Adrenal gland (tissue), 19 donors: ENCODE results near the gene UBE2E2. TPM values are rescaled to one million over a fixed set of nuclear protein-coding genes. Genes with fewer than 3 reads are reported as not detected.
A peak's percentile ranks its signal among the peaks of the same experiment; 100 is the strongest.

Experiments
- DNase-seq, 7 donors: peaks; one replicate each; pipeline ENCODE4 v3.0.0-alpha.2; 2019 to 2020
- H3K27ac ChIP-seq, 5 donors: fragments of 200-600 bp; sonication (generic) in 4 of 5; 1 replicate in 3 of 5; 2 replicates in 2 of 5; pipeline versions ENCODE4 v1.5.1 to v1.8.0; 2016 to 2020; ENCODE audit warnings: mild to moderate bottlenecking in 1 of 5
- H3K27me3 ChIP-seq: fragments of 200-600 bp; 2 replicates; pipeline ENCODE4 v1.8.0; 2021
- H3K36me3 ChIP-seq, 2 donors: fragments of 200-600 bp; replicated peaks in 1 of 2; 1 replicate in 1 of 2; 2 replicates in 1 of 2; pipeline versions ENCODE4 v1.5.1 to v1.8.0; 2018 to 2022
- H3K4me1 ChIP-seq, 2 donors: fragments of 200-600 bp; replicated peaks in 1 of 2; 1 replicate in 1 of 2; 2 replicates in 1 of 2; pipeline versions ENCODE4 v1.5.1 to v1.8.0; 2018 to 2021
- H3K4me3 ChIP-seq, 4 donors: fragments of 200-600 bp; sonication (generic) in 3 of 4; one replicate each; pipeline ENCODE4 v1.5.1; 2016 to 2018
- H3K9me3 ChIP-seq, 3 donors: fragments of 200-600 bp; sonication (generic) in 1 of 3; replicated peaks in 1 of 3; 1 replicate in 2 of 3; 2 replicates in 1 of 3; pipeline versions ENCODE4 v1.5.1 to v1.8.0; 2016 to 2021
- POLR2A ChIP-seq, 2 donors: fragments of 450-650 bp; IDR thresholded peaks; one replicate each; pipeline ENCODE4 v1.6.1; 2017; ENCODE audit warnings: antibody characterized with exemption in 2 of 2, mild to moderate bottlenecking in 2 of 2, moderate library complexity in 1 of 2
- WGBS, 4 donors: extraction: QIAGEN DNeasy Blood & Tissue Kit in 2 of 4; methylation state at CpG; one replicate each; pipeline versions ENCODE4 v1.1.5 to v1.1.7; 2013 to 2017; 5-methylcytosine and 5-hydroxymethylcytosine counted together
- intact Hi-C, 2 donors: fragments of 100-400 bp; cut with DNase I; formaldehyde crosslinking; loops; one replicate each; pipeline versions ENCODE4 v1.14.1 to v1.15.0; 2022 to 2023
- long read RNA-seq, 10 donors: library from polyadenylated mRNA in 3 of 10; unstranded in 2 of 10; stranded (forward) in 1 of 10; transcript quantifications; one replicate each; pipeline ENCODE4 v2.0.0 and lab custom pipeline, GENCODE V29; 2021 to 2026
- polyA plus RNA-seq, 3 donors: library from polyadenylated mRNA; stranded (reverse); fragments of 200-250 nt in 2 of 3; fragments of 350-450 nt in 1 of 3; fragmentation: Illumina TruSeq in 1 of 3; extraction: RNeasy Lipid Tissue Mini Kit (QIAGEN cat#74804) in 1 of 3; gene quantifications; one replicate each; pipeline ENCODE4 v1.2.3, GENCODE V29; 2013 to 2014
- total RNA-seq, 9 donors: library from RNA; depleted of rRNA in 4 of 9; stranded (reverse); fragments of >200 nt in 4 of 9; fragments of 120-200 nt in 1 of 9; fragmentation: NEBNext Ultra II Directional in 1 of 9; extraction: Animal tissue kit (Norgen Biotek cat#: 25700) in 1 of 9; gene quantifications; one replicate each; pipeline versions ENCODE4 v1.1.0 to v1.2.4, GENCODE V29; 2013 to 2023
- TF ChIP-seq, protein P1 (sequence below), 6 experiments: fragments of 450-650 bp in 4 of 6; fragments of 200-600 bp in 2 of 6; sonication (generic) in 1 of 6; IDR thresholded peaks; 1 replicate in 5 of 6; 2 replicates in 1 of 6; pipeline versions ENCODE4 v1.5.1 to v1.8.0; 2016 to 2021; ENCODE audit warnings: antibody characterized with exemption in 6 of 6, mild to moderate bottlenecking in 2 of 6, moderate library complexity in 1 of 6
- donor health status: healthy with polysubstance abuse.
- donor health status: Bipolar disorder and iron deficiency.
- donor health status: DM: yes; HTN: yes; CAD: no.
- donor health status: DM: no; HTN: no; CAD: no.
- donor health status: DM: no; HTN: no; CAD: no.
- donor health status: DM: yes; HTN: yes; CAD: no.

Gene UBE2E2
- 10 to 100 TPM; 12.0 to 29.6 (median 25.3) TPM for total RNA-seq
- polyA plus RNA-seq = 10 to 100 TPM in 2 of 3 donors, 1 to 10 TPM in 1; 9.3 to 19.6 (median 10.7) TPM
- long read RNA-seq, donor 1, partial matches to known transcripts = 21 of 21 reads
- long read RNA-seq, donor 1, other reads (novel, unspliced or antisense) = 0 of 21 reads
- long read RNA-seq, donor 2 = 0 reads
- long read RNA-seq, donor 3, partial matches to known transcripts = 21 of 21 reads
- long read RNA-seq, donor 3, other reads (novel, unspliced or antisense) = 0 of 21 reads
- long read RNA-seq, donor 4, partial matches to known transcripts = 0 of 1 reads
- long read RNA-seq, donor 4, other reads (novel, unspliced or antisense) = 1 of 1 reads
- long read RNA-seq, donor 5, partial matches to known transcripts = 2 of 3 reads
- long read RNA-seq, donor 5, other reads (novel, unspliced or antisense) = 0 of 3 reads
- long read RNA-seq, donor 6, partial matches to known transcripts = 1 of 1 reads
- long read RNA-seq, donor 6, other reads (novel, unspliced or antisense) = 0 of 1 reads
- long read RNA-seq, donor 7 = 0 reads
- long read RNA-seq, donor 8, partial matches to known transcripts = 18 of 18 reads
- long read RNA-seq, donor 8, other reads (novel, unspliced or antisense) = 0 of 18 reads
- long read RNA-seq, donor 9, partial matches to known transcripts = 6 of 6 reads
- long read RNA-seq, donor 9, other reads (novel, unspliced or antisense) = 0 of 6 reads
- long read RNA-seq, donor 10, partial matches to known transcripts = 13 of 13 reads
- long read RNA-seq, donor 10, other reads (novel, unspliced or antisense) = 0 of 13 reads

- TF ChIP-seq POLR2A (IDR thresholded peaks at IDR 0.05) = peak; percentile 66 to 67
- TF ChIP-seq, protein P1, sequence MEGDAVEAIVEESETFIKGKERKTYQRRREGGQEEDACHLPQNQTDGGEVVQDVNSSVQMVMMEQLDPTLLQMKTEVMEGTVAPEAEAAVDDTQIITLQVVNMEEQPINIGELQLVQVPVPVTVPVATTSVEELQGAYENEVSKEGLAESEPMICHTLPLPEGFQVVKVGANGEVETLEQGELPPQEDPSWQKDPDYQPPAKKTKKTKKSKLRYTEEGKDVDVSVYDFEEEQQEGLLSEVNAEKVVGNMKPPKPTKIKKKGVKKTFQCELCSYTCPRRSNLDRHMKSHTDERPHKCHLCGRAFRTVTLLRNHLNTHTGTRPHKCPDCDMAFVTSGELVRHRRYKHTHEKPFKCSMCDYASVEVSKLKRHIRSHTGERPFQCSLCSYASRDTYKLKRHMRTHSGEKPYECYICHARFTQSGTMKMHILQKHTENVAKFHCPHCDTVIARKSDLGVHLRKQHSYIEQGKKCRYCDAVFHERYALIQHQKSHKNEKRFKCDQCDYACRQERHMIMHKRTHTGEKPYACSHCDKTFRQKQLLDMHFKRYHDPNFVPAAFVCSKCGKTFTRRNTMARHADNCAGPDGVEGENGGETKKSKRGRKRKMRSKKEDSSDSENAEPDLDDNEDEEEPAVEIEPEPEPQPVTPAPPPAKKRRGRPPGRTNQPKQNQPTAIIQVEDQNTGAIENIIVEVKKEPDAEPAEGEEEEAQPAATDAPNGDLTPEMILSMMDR (IDR thresholded peaks at IDR 0.05) = no peak
- 0 to 4% (median 1%) methylated on average over 14 to 97 of the region's 101 CpGs for WGBS, 4 donors
- H3K27ac ChIP-seq = peak within 1 kb of the TSS in 4 of 5 donors; percentile 66 to 93 (median 72)
- intact Hi-C loops = no loop called here
- DNase-seq = peak; percentile 60 to 75 (median 73)
- peak within 1 kb of the TSS; percentile 71 to 86 (median 84) for H3K4me3 ChIP-seq
- no peaks in the 10 kb centered on the region for H3K36me3 ChIP-seq
- no peaks in the 10 kb centered on the region for H3K27me3 ChIP-seq
- no peaks in the 10 kb centered on the region for H3K9me3 ChIP-seq
- peaks cover 0 to 10% of the 10 kb centered on the region in 2 donors for H3K4me1 ChIP-seq
Measured at GRCh38 chr3:23202921-23203707, at the start of gene UBE2E2. Gene UBE2E2, plus strand, starts transcription at chr3:23203327.

DNA sequence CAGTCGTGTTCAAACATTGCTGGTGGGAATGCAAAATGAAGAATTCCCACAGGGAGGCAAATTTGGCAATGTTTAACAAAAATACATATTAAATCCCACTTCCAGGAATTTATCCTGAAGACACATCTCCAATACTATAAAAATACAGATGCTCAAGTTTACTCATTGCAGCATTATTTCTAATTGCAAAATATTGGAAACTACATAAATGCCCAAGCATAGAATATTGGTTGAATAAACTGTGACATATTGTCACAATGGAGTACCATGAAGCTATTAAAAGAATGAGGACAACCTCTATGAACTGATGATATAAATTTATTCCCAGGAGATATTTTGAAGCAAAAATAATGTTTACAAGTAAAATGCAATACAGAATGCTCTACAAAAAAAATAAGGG, 49.7 kb upstream of the UBE2E2 start:
- no peak for TF ChIP-seq POLR2A (IDR thresholded peaks at IDR 0.05)
- TF ChIP-seq, protein P1 (IDR thresholded peaks at IDR 0.05) = no peak
- Histone ChIP-seq H3K9me3 (no peaks in the 10 kb centered on the region), H3K27ac (no peak overlapping the region), H3K27me3 (no peaks in the 10 kb centered on the region), H3K36me3 (no peaks in the 10 kb centered on the region), H3K4me3 (no peak overlapping the region), H3K4me1 (no peaks in the 10 kb centered on the region)
- 29 to 57% (median 34%) methylated on average over 1 of the region's 1 CpG for WGBS, 4 donors
- intact Hi-C loops = no loop called here
- no peak for DNase-seq

DNA sequence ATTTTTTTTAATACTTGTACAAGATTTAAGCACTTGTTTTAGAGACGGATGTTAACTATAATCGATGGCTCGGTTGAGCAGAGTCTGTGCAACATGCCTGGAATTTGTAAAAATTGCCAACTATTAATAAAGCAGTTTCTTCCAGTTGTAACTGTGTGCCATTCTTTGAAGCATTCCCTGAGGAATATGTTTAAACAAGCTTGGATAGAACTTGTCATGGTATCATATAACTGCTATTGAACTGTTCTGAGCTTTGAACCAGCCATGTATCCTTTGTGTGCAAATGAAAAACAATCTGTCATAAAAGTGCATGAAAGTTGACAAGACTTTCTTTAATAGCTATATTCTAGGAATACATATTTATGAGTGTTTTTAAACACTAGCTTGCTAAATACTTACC, 45.8 kb upstream of the UBE2E2 start:
- TF ChIP-seq, protein P1 (IDR thresholded peaks at IDR 0.05) = no peak
- TF ChIP-seq POLR2A (IDR thresholded peaks at IDR 0.05) = no peak
- 61 to 74% (median 72%) methylated on average over 3 of the region's 3 CpGs for WGBS, 4 donors
- no peaks in the 10 kb centered on the region for H3K36me3 ChIP-seq
- no peak overlapping the region for H3K27ac ChIP-seq
- H3K27me3 ChIP-seq = no peaks in the 10 kb centered on the region
- intact Hi-C loops = no loop called here
- no peak for DNase-seq
- H3K4me1 ChIP-seq = no peaks in the 10 kb centered on the region
- H3K9me3 ChIP-seq = no peaks in the 10 kb centered on the region
- no peak overlapping the region for H3K4me3 ChIP-seq

DNA sequence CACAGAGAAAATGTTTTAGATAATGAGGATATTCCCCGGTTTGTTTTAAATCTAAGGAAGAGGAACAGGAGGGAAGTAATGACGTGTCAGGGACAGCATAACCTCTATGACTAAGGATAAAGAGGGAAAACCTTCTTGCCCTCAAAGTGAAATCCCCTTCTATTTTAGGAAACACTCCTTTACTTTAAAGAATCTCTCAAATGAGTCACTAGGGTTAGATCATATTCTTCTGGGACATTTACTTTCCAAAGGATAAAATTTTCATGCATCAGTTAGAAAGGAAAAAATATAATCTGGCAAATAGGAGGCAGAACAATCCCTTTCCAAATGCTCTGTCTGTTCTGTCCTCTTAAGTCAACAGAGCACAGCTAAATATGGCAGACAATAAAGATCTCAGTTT, 43.2 kb upstream of the UBE2E2 start:
- no peaks in the 10 kb centered on the region for H3K36me3 ChIP-seq
- WGBS, 4 donors = 6 to 13% (median 10%) methylated on average over 2 of the region's 2 CpGs
- H3K27me3 ChIP-seq = no peaks in the 10 kb centered on the region
- H3K4me3 ChIP-seq = no peak overlapping the region
- no peaks in the 10 kb centered on the region for H3K9me3 ChIP-seq
- no peak for DNase-seq
- H3K4me1 ChIP-seq = no peaks in the 10 kb centered on the region
- no peak overlapping the region for H3K27ac ChIP-seq
- intact Hi-C loops = no loop called here
- TF ChIP-seq, protein P1 (IDR thresholded peaks at IDR 0.05) = no peak
- TF ChIP-seq POLR2A (IDR thresholded peaks at IDR 0.05) = no peak
